HCT116 (cell line): ENCODE measurements around the gene SLC35B1. TPM values are rescaled to one million over a fixed set of nuclear protein-coding genes. Genes with fewer than 3 reads are reported as not detected.

Source experiments
- ATAC-seq: fragments of 200-7000 bp; cut with Tn5 transposase; 2 replicates; pipeline ENCODE4 v1.9.1; 2020; ENCODE audit warnings: mild to moderate bottlenecking, moderate library complexity
- BruUV-seq: library from RNA; stranded (reverse); fragments of 400-500 nt; replicated peaks from 2 replicates; lab custom pipeline; 2021; lab: Mats Ljungman, UMichigan
- CTCF ChIA-PET: fragments of 300-600 bp; sonication (Branson Sonifier 250); formaldehyde crosslinking; loops from one replicate; lab custom pipeline; 2021; ENCODE audit warnings: antibody characterized with exemption; lab: Charles Lee
- POLR2A ChIA-PET: fragments of 300-600, 350-600 bp; sonication (Branson Sonifier 250); formaldehyde crosslinking; loops from one replicate; lab custom pipeline; 2021; ENCODE audit warnings: antibody characterized with exemption; lab: Charles Lee
- RAD21 ChIA-PET, 2 experiments: fragments of 300-600 bp; sonication (Branson Sonifier 250); formaldehyde crosslinking; loops; one replicate each; lab custom pipeline; 2023; ENCODE audit warnings: low total read pairs in 2 of 2; ENCODE audit not compliant: uncharacterized antibody in 2 of 2, unreplicated experiment in 2 of 2, low non-redundant PET in 1 of 2; lab: Charles Lee
- DNase-seq: peaks from one replicate; pipeline ENCODE4 v3.0.0-alpha.2; 2010; ENCODE audit warnings: low read depth, low spot score
- H2AFZ ChIP-seq: fragments of 200-600 bp; shearing (Covaris generic), sonication (generic); 2 replicates; pipeline ENCODE4 v1.6.1; 2017; ENCODE audit warnings: low read depth, mixed run types, mixed read lengths, antibody characterized with exemption, low read length; ENCODE audit not compliant: poor library complexity, severe bottlenecking
- H3K27ac ChIP-seq: 2 replicates; pipeline ENCODE4 v1.5.1; 2012; ENCODE audit warnings: low read depth, low read length
- H3K27me3 ChIP-seq: fragments of 200-600 bp; sonication (generic); 2 replicates; pipeline ENCODE4 v1.6.1; 2016; ENCODE audit warnings: mixed run types, low read length, mixed read lengths; ENCODE audit not compliant: insufficient read depth
- H3K36me3 ChIP-seq, 2 experiments: fragments of 200-500 bp in 1 of 2; fragments of 200-600 bp in 1 of 2; sonication (Bioruptor generic) in 1 of 2; sonication (generic) in 1 of 2; 2 replicates each; pipeline versions ENCODE4 v1.5.1 to v1.6.1; 2014 to 2016; ENCODE audit warnings: low read length in 2 of 2, inconsistent platforms in 1 of 2, mixed read lengths in 1 of 2, mixed run types in 1 of 2; ENCODE audit not compliant: insufficient read depth in 2 of 2, control insufficient read depth in 1 of 2
- H3K4me1 ChIP-seq, 2 experiments: fragments of 200-600 bp in 1 of 2; sonication (generic) in 1 of 2; 2 replicates each; pipeline versions ENCODE4 v1.5.1 to v1.6.1; 2012 to 2017; ENCODE audit warnings: low read length in 2 of 2, inconsistent platforms in 1 of 2, mild to moderate bottlenecking in 1 of 2, mixed read lengths in 1 of 2, mixed run types in 1 of 2, moderate library complexity in 1 of 2; ENCODE audit not compliant: insufficient read depth in 2 of 2, control insufficient read depth in 1 of 2
- H3K4me2 ChIP-seq: fragments of 200-600 bp; sonication (generic); 2 replicates; pipeline ENCODE4 v1.6.1; 2017; ENCODE audit warnings: mixed run types, low read length, mixed read lengths
- H3K4me3 ChIP-seq, 2 experiments: fragments of 200-600 bp in 1 of 2; sonication (generic) in 1 of 2; replicated peaks in 1 of 2; 2 replicates each; pipeline ENCODE4 v1.5.1; 2011 to 2016; ENCODE audit warnings: low read length in 2 of 2, control low read depth in 1 of 2, low read depth in 1 of 2, mild to moderate bottlenecking in 1 of 2, mixed read lengths in 1 of 2, mixed run types in 1 of 2
- H3K79me2 ChIP-seq: fragments of 200-600 bp; sonication (generic); 2 replicates; pipeline ENCODE4 v1.6.1; 2017; ENCODE audit warnings: mild to moderate bottlenecking, mixed run types, low read length, moderate library complexity, mixed read lengths; ENCODE audit not compliant: insufficient read depth
- H3K9ac ChIP-seq: fragments of 200-600 bp; sonication (generic); 2 replicates; pipeline ENCODE4 v1.6.1; 2016; ENCODE audit warnings: low read length, mixed read lengths
- H3K9me2 ChIP-seq: fragments of 200-600 bp; sonication (generic), shearing (Covaris generic); 2 replicates; pipeline ENCODE4 v1.6.1; 2017; ENCODE audit warnings: mixed run types, mild to moderate bottlenecking, moderate library complexity; ENCODE audit not compliant: insufficient read depth
- H3K9me3 ChIP-seq, 2 experiments: fragments of 200-500 bp in 1 of 2; fragments of 200-600 bp in 1 of 2; sonication (Bioruptor generic) in 1 of 2; sonication (generic) in 1 of 2; 2 replicates each; pipeline ENCODE4 v1.6.1; 2014 to 2017; ENCODE audit warnings: low read length in 2 of 2, mixed read lengths in 2 of 2, inconsistent platforms in 1 of 2, low read depth in 1 of 2, mild to moderate bottlenecking in 1 of 2, mixed run types in 1 of 2, moderate library complexity in 1 of 2; ENCODE audit not compliant: control insufficient read depth in 1 of 2, insufficient read depth in 1 of 2
- H4K20me1 ChIP-seq: fragments of 200-600 bp; sonication (generic), shearing (Covaris generic); 2 replicates; pipeline ENCODE4 v1.6.1; 2017; ENCODE audit warnings: mixed run types, mild to moderate bottlenecking, moderate library complexity; ENCODE audit not compliant: insufficient read depth
- CBX3 ChIP-seq: IDR thresholded peaks from 2 replicates; pipeline ENCODE4 v1.6.1; 2012; ENCODE audit warnings: low read depth
- CEBPB ChIP-seq: IDR thresholded peaks from 2 replicates; pipeline ENCODE4 v1.6.1; 2012; ENCODE audit warnings: low read depth
- EGR1 ChIP-seq: IDR thresholded peaks from 2 replicates; pipeline ENCODE4 v1.6.1; 2012; ENCODE audit warnings: low read depth
- EZH2 ChIP-seq: fragments of 200-600 bp; sonication (generic); IDR thresholded peaks from 2 replicates; pipeline ENCODE4 v1.6.1; 2017; ENCODE audit warnings: antibody characterized with exemption, mixed run types
- FOSL1 ChIP-seq: IDR thresholded peaks from 2 replicates; pipeline ENCODE4 v1.6.1; 2012; ENCODE audit warnings: low read depth
- JUND ChIP-seq: IDR thresholded peaks from 2 replicates; pipeline ENCODE4 v1.6.1; 2012
- SP1 ChIP-seq: IDR thresholded peaks from 2 replicates; pipeline ENCODE4 v1.6.1; 2012; ENCODE audit warnings: low read depth
- SRF ChIP-seq: IDR thresholded peaks from 2 replicates; pipeline ENCODE4 v1.6.1; 2012; ENCODE audit warnings: low read depth
- YY1 ChIP-seq: IDR thresholded peaks from 2 replicates; pipeline ENCODE4 v1.6.1; 2011; ENCODE audit warnings: low read length, low read depth, moderate library complexity, mild to moderate bottlenecking; ENCODE audit not compliant: insufficient replicate concordance; ENCODE audit errors: extremely low read depth
- ZFX ChIP-seq: fragments of 450-650 bp; IDR thresholded peaks from 2 replicates; pipeline ENCODE4 v1.6.1; 2017
- intact Hi-C: fragments of 100-400 bp; cut with micrococcal nuclease; formaldehyde crosslinking; loops from 2 replicates; pipeline ENCODE4 v1.10.0; 2022
- total RNA-seq: library from RNA; stranded (reverse); gene quantifications from one replicate; pipeline ENCODE4 v1.2.1, GENCODE V29; 2021; ENCODE audit not compliant: unreplicated experiment
- TF ChIP-seq, protein P1 (sequence below): IDR thresholded peaks from 2 replicates; pipeline ENCODE4 v1.6.1; 2011; ENCODE audit warnings: mild to moderate bottlenecking, low read length, moderate library complexity; ENCODE audit not compliant: insufficient replicate concordance; ENCODE audit errors: extremely low read depth
- TF ChIP-seq, protein P2 (sequence below), 3 experiments: fragments of 200-600 bp in 1 of 3; sonication (generic) in 1 of 3; IDR thresholded peaks in 2 of 3; conservative IDR thresholded peaks in 1 of 3; 2 replicates each; pipeline ENCODE4 v1.5.1; 2012 to 2017; ENCODE audit warnings: low read depth in 2 of 3, low read length in 2 of 3, antibody characterized with exemption in 1 of 3, borderline replicate concordance in 1 of 3, control low read depth in 1 of 3, mild to moderate bottlenecking in 1 of 3, mixed read lengths in 1 of 3, mixed run types in 1 of 3, moderate library complexity in 1 of 3; ENCODE audit not compliant: insufficient read depth in 1 of 3

SLC35B1 gene
- total RNA-seq, 1 experiment from 2014 or later = 87.5 TPM

DNA sequence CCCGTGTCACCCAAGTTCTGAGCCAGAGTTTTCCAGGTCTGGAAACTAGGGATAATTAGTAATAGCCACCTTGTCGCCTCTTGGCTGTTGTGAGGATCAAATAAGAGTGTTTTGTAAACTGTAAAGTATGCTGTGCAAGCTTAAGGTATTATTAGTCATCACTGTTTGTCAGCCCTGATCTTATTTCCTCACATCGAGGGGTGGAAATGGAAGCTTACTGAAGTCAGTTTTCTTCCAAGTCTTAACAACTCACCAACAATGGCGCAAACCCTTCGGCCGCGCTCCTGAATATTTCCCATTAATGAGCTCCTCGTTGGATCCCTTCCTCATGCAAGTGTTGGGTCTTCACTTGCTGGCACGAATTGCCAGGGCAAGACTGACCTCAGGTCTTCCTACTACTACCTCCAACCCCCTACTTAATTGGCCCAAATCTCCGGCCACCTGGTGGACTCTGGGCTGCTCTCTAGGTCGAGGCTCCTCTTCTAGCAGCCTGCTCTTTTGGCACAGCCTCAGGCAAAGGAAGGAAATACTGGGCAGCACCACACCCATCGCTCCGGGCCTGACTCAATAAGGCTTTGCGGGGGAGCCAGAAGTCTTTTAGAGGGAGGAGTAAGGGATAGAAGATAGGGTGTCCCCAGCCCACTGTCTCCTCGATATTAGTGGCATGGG is 885 bp upstream of the SLC35B1 start:
- Histone ChIP-seq H2AFZ (peak overlapping the region; percentile 53), H3K27ac (peak overlapping the region; percentile 24; the same call in 1 of the 2 replicates), H3K36me3 (peaks cover 21 to 24% of the 10 kb centered on the region in 2 experiments), H3K9me3 (no peaks in the 10 kb centered on the region), H3K79me2 (peaks cover 27% of the 10 kb centered on the region), H3K27me3 (no peaks in the 10 kb centered on the region), H4K20me1 (no peaks in the 10 kb centered on the region), H3K4me2 (peak overlapping the region; percentile 92), H3K4me1 (peaks cover 16 to 21% of the 10 kb centered on the region in 2 experiments), H3K4me3 (peak overlapping the region; percentile 42 to 85), H3K9ac (peak overlapping the region; percentile 52), H3K9me2 (no peaks in the 10 kb centered on the region)
- BruUV-seq = TSS peak; percentile 93
- ATAC-seq (no peak), DNase-seq (no peak)
- intact Hi-C loops = loop anchor here (1.0 to 10.0 kb wide), 6 partner anchors 71 to 394 kb away; partner anchors contain the start of gene KAT7
- TF ChIP-seq EGR1 = no peak
- TF ChIP-seq CBX3 = no peak
- TF ChIP-seq SRF = no peak
- no peak for TF ChIP-seq YY1
- TF ChIP-seq, protein P1, sequence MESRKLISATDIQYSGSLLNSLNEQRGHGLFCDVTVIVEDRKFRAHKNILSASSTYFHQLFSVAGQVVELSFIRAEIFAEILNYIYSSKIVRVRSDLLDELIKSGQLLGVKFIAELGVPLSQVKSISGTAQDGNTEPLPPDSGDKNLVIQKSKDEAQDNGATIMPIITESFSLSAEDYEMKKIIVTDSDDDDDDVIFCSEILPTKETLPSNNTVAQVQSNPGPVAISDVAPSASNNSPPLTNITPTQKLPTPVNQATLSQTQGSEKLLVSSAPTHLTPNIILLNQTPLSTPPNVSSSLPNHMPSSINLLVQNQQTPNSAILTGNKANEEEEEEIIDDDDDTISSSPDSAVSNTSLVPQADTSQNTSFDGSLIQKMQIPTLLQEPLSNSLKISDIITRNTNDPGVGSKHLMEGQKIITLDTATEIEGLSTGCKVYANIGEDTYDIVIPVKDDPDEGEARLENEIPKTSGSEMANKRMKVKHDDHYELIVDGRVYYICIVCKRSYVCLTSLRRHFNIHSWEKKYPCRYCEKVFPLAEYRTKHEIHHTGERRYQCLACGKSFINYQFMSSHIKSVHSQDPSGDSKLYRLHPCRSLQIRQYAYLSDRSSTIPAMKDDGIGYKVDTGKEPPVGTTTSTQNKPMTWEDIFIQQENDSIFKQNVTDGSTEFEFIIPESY = no peak
- TF ChIP-seq, protein P2, sequence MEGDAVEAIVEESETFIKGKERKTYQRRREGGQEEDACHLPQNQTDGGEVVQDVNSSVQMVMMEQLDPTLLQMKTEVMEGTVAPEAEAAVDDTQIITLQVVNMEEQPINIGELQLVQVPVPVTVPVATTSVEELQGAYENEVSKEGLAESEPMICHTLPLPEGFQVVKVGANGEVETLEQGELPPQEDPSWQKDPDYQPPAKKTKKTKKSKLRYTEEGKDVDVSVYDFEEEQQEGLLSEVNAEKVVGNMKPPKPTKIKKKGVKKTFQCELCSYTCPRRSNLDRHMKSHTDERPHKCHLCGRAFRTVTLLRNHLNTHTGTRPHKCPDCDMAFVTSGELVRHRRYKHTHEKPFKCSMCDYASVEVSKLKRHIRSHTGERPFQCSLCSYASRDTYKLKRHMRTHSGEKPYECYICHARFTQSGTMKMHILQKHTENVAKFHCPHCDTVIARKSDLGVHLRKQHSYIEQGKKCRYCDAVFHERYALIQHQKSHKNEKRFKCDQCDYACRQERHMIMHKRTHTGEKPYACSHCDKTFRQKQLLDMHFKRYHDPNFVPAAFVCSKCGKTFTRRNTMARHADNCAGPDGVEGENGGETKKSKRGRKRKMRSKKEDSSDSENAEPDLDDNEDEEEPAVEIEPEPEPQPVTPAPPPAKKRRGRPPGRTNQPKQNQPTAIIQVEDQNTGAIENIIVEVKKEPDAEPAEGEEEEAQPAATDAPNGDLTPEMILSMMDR (IDR thresholded peaks at IDR 0.05 in 2 of 3, conservative IDR thresholded peaks at IDR 0.05 in 1 of 3; ENCODE audit: borderline replicate concordance in 1 of 3, insufficient read depth in 1 of 3, low read depth in 2 of 3, low read length in 2 of 3) = no peak
- no peak for TF ChIP-seq CEBPB
- TF ChIP-seq FOSL1 = no peak
- TF ChIP-seq SP1 = no peak
- TF ChIP-seq JUND = no peak
- TF ChIP-seq ZFX = no peak
- no peak for TF ChIP-seq EZH2
- ChIA-PET CTCF (interaction anchor here (0.7 to 4.0 kb wide), 20 partner anchors 10 to 492 kb away, joined by 3 to 63 read pairs (median 6); partner anchors contain the start of genes FAM117A, KAT7 and SPOP), POLR2A (interaction anchor here (0.6 to 4.7 kb wide), 9 partner anchors 10 to 1755 kb away, joined by 3 to 30 read pairs (median 7); partner anchors contain the start of genes FAM117A, KAT7 and SPOP), RAD21 (interaction anchor here (0.6 to 1.5 kb wide), 3 partner anchors 121 to 290 kb away, joined by 3 to 8 read pairs (median 3); no protein-coding TSS in a partner anchor)
